ENCODE measurements around the gene ASTL.
A peak's percentile ranks its signal among the peaks of the same experiment; 100 is the strongest.
"Not testable (repeated sequence)": the region's sequence is repeated elsewhere in the genome, so short reads cannot be mapped to it uniquely, and the experiment has no call there.

ASTL gene

GRCh38 chr2:96142217-96143113 lies 4.2 kb upstream of the ASTL start:
- no peak for TF ChIP-seq POLR2A (IDR thresholded peaks at IDR 0.05; ENCODE audit: extremely low read depth, insufficient read length)
- TF ChIP-seq MAX (IDR thresholded peaks at IDR 0.05; ENCODE audit: low read depth, low read length), result no peak
- TF ChIP-seq CTCF (IDR thresholded peaks at IDR 0.05; ENCODE audit: low read depth, low read length), result no peak
- TF ChIP-seq MYC (IDR thresholded peaks at IDR 0.05; ENCODE audit: low read depth, low read length), result no peak
- H3K4me3 ChIP-seq (ENCODE audit: low read depth, low read length), result peak overlapping the region; percentile 84
- peak; percentile 40 for DNase-seq (ENCODE audit: low read depth)

GRCh38 chr2:96141624-96141967 lies 3.3 kb upstream of the ASTL start:
- not testable (repeated sequence) for H3K4me3 ChIP-seq (ENCODE audit: low read depth, low read length); DNase-seq (ENCODE audit: low read depth)

GRCh38 chr2:96140941-96141623 lies 2.8 kb upstream of the ASTL start:
- H3K4me3 ChIP-seq (ENCODE audit: low read depth, low read length), result no peak overlapping the region
- DNase-seq (ENCODE audit: low read depth), result no peak
- TF ChIP-seq POLR2A (IDR thresholded peaks at IDR 0.05; ENCODE audit: extremely low read depth, insufficient read length), result no peak

- DNase-seq (ENCODE audit: low read depth), result no peak
- no peak for TF ChIP-seq POLR2A (IDR thresholded peaks at IDR 0.05; ENCODE audit: extremely low read depth, insufficient read length)
- no peak for TF ChIP-seq MYC (IDR thresholded peaks at IDR 0.05; ENCODE audit: low read depth, low read length)
- no peak for TF ChIP-seq CTCF (IDR thresholded peaks at IDR 0.05; ENCODE audit: low read depth, low read length)
- TF ChIP-seq MAX (IDR thresholded peaks at IDR 0.05; ENCODE audit: low read depth, low read length), result no peak
- H3K4me3 ChIP-seq (ENCODE audit: low read depth, low read length), result no peak overlapping the region
Observed at GRCh38 chr2:96139181-96139758, 968 bp upstream of the ASTL start.

GRCh38 chr2:96137321-96138178 lies 752 bp downstream of the ASTL start:
- DNase-seq (ENCODE audit: low read depth), result no peak
- no peak overlapping the region for H3K4me3 ChIP-seq (ENCODE audit: low read depth, low read length)
- no peak for TF ChIP-seq CTCF (IDR thresholded peaks at IDR 0.05; ENCODE audit: low read depth, low read length)
- TF ChIP-seq MAX (IDR thresholded peaks at IDR 0.05; ENCODE audit: low read depth, low read length), result no peak
- no peak for TF ChIP-seq POLR2A (IDR thresholded peaks at IDR 0.05; ENCODE audit: extremely low read depth, insufficient read length)
- TF ChIP-seq MYC (IDR thresholded peaks at IDR 0.05; ENCODE audit: low read depth, low read length), result no peak

- no peak for DNase-seq (ENCODE audit: low read depth)
- no peak for TF ChIP-seq POLR2A (IDR thresholded peaks at IDR 0.05; ENCODE audit: extremely low read depth, insufficient read length)
- TF ChIP-seq MAX (IDR thresholded peaks at IDR 0.05; ENCODE audit: low read depth, low read length), result no peak
- no peak for TF ChIP-seq MYC (IDR thresholded peaks at IDR 0.05; ENCODE audit: low read depth, low read length)
- TF ChIP-seq CTCF (IDR thresholded peaks at IDR 0.05; ENCODE audit: low read depth, low read length), result no peak
- no peak overlapping the region for H3K4me3 ChIP-seq (ENCODE audit: low read depth, low read length)
Observed at GRCh38 chr2:96136129-96136720, 2.1 kb downstream of the ASTL start.

Data from NB4 (cell line).